Activated T-helper 1 cell treated with anti-CD3 and anti-CD28 coated beads, Interleukin-12 subunit alpha, Interleukin-12 subunit beta, Interleukin-2, Interleukin-4 antibody, amounts not matched to agents 30 ng/mL and 10 ng/mL and 1 ng/mL, durations not matched to agents 14 hours and 24 hours and 36 hours (primary cell): Measurements from ENCODE around the gene CDH23. TPM values are rescaled to one million over a fixed set of nuclear protein-coding genes. Genes with fewer than 3 reads are reported as not detected.

ENCODE experiments used
- DNase-seq: peaks from one replicate; pipeline ENCODE4 v3.0.0; 2021; ENCODE audit warnings: low spot score
- H3K27ac Mint-ChIP-seq: one replicate; pipeline ENCODE4 v1.8.0; 2021; ENCODE audit warnings: mild to moderate bottlenecking, mixed read lengths
- H3K27me3 Mint-ChIP-seq: one replicate; pipeline ENCODE4 v1.8.0; 2022; ENCODE audit warnings: mild to moderate bottlenecking, moderate library complexity, mixed read lengths; ENCODE audit not compliant: insufficient read depth
- H3K36me3 Mint-ChIP-seq: one replicate; pipeline ENCODE4 v1.8.0; 2021; ENCODE audit warnings: low read depth, mixed read lengths
- H3K4me1 Mint-ChIP-seq: one replicate; pipeline ENCODE4 v1.8.0; 2021; ENCODE audit warnings: low read depth, mixed read lengths
- H3K4me3 Mint-ChIP-seq: one replicate; pipeline ENCODE4 v1.8.0; 2021; ENCODE audit warnings: mild to moderate bottlenecking, moderate library complexity, mixed read lengths
- H3K9me3 Mint-ChIP-seq: one replicate; pipeline ENCODE4 v1.8.0; 2021; ENCODE audit warnings: mixed read lengths
- intact Hi-C: fragments of 100-400 bp; cut with micrococcal nuclease; formaldehyde crosslinking; loops from one replicate; pipeline ENCODE4 v1.15.1; 2024
- total RNA-seq: library from RNA; stranded (reverse); gene quantifications from 2 replicates; pipeline ENCODE4 v1.2.3, GENCODE V29; 2022

Gene CDH23
- total RNA-seq, 1 donor from 2014 or later: 0.57 TPM

GRCh38 chr10:71821909-71822763 is 425.4 kb downstream of the CDH23 start:
- DNase-seq: no peak
- Mint-ChIP-seq H3K27ac (no peak overlapping the region), H3K36me3 (peaks cover 37% of the 10 kb centered on the region), H3K9me3 (no peaks in the 10 kb centered on the region), H3K4me1 (peaks cover 11% of the 10 kb centered on the region), H3K27me3 (no peaks in the 10 kb centered on the region), H3K4me3 (no peak overlapping the region)
- intact Hi-C loops: no loop called here

DNA sequence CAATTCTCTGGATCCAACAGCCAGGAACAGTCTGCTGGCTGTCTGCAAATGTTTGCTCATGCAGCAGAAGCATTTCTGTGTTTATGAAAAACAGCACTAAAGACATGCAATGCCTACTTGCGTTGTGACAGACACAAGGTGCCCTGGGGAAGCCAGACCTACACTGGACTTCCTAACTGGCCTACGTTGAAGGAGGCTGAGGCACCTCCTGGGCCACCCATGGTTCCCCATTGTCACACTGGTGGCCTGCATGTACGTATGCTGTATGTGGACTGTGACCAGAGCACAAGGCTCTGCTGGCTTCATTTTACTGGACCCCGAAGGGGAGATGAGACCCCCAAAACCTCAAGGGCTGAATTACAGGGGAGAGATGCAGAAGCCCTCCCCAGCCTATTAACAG is 426.6 kb downstream of the CDH23 start:
- Mint-ChIP-seq H3K9me3 (no peaks in the 10 kb centered on the region), H3K27me3 (no peaks in the 10 kb centered on the region), H3K36me3 (peaks cover 39% of the 10 kb centered on the region), H3K4me1 (peaks cover 11% of the 10 kb centered on the region), H3K27ac (no peak overlapping the region), H3K4me3 (no peak overlapping the region)
- no peak for DNase-seq
- intact Hi-C loops: no loop called here

DNA sequence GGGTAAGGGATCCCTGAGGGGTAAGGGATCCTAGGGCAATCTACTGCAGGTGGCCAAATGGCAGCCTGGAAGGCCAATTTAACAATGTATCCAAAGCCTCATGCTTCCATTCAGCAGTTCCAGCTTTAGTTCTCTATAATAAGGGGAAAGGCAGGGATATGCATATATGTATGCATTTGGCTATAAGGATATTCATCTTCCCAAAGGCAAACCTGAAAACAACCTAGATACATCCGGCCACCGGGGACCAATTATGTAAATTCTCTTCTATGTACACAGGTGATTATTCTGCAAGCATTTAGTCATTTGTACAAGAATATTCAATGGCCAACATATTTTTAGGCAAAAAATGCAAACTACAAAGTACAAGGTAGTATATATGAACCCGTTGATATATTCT is 427.6 kb downstream of the CDH23 start:
- Mint-ChIP-seq H3K4me1 (peaks cover 11% of the 10 kb centered on the region), H3K9me3 (no peaks in the 10 kb centered on the region), H3K27ac (no peak overlapping the region), H3K27me3 (no peaks in the 10 kb centered on the region), H3K36me3 (peaks cover 44% of the 10 kb centered on the region), H3K4me3 (no peak overlapping the region)
- intact Hi-C loops: no loop called here
- no peak for DNase-seq

DNA sequence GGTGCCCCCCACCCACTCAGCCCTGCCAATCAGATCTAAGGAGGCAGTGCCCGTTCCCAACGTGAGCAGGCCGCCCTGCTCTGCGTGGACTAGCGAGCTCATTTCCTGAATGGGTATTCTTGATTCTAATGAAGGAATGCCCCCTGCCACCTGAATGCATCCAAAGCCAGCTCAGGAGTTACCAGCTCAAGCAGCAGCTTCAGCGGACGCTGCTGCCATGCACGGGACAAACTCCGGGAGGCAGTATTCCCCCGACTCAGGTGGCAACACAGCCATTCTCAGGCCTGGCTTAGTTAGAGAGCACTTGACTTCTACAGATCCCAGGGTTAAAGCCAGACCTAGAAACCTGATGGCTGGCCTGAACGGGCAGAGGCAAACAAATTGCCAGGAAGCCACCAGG is 428.5 kb downstream of the CDH23 start:
- intact Hi-C loops: no loop called here
- no peak for DNase-seq
- Mint-ChIP-seq H3K9me3 (no peaks in the 10 kb centered on the region), H3K36me3 (peaks cover 44% of the 10 kb centered on the region), H3K4me1 (peaks cover 11% of the 10 kb centered on the region), H3K27ac (no peak overlapping the region), H3K27me3 (no peaks in the 10 kb centered on the region), H3K4me3 (no peak overlapping the region)

DNA sequence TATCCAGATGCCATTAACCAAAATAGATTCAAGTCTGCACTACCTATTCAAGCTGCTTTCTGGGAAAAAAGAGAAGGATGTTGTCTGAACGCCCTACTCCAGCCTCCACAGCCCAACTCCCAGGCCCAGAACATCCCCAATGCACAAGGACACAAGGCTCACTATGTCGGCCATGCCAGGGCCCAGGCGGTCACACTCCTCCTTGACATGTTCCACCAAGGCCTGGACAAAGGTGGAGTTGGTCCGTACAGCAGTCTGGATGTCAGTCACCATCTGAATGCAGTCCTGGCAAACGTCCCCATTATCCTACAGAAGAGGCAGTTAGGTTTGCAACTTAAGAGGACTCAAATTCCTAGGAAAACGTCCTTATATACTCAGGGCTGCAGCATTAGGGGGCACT is 431.1 kb downstream of the CDH23 start:
- no peak overlapping the region for H3K4me3 Mint-ChIP-seq
- no peaks in the 10 kb centered on the region for H3K9me3 Mint-ChIP-seq
- intact Hi-C loops: no loop called here
- H3K27me3 Mint-ChIP-seq: no peaks in the 10 kb centered on the region
- H3K27ac Mint-ChIP-seq: no peak overlapping the region
- DNase-seq: no peak
- H3K4me1 Mint-ChIP-seq: no peaks in the 10 kb centered on the region
- H3K36me3 Mint-ChIP-seq: peaks cover 38% of the 10 kb centered on the region

DNA sequence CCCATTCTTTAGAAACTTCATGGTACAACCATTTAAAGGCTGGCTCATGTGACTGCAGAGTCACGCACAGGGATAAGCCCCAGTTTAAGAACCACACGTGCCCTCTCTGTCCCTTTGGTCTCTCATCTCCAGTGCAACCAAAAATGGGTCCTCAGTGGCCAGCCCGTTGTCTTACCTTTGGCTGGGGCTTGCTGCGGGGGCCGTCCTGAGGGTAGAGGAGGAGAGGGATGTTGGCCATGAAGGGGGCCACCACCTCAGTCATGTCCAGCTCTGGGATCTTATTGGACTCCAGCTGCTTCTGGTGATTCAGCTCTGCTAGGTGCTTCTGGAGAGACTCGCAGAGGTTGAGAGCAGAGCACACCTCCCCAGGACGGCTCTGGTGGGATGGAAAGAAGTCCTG is 432.0 kb downstream of the CDH23 start:
- Mint-ChIP-seq H3K4me3 (no peak overlapping the region), H3K27ac (no peak overlapping the region), H3K9me3 (no peaks in the 10 kb centered on the region), H3K36me3 (peaks cover 36% of the 10 kb centered on the region), H3K27me3 (no peaks in the 10 kb centered on the region), H3K4me1 (peaks cover 3% of the 10 kb centered on the region)
- intact Hi-C loops: no loop called here
- DNase-seq: no peak

GRCh38 chr10:71829171-71829570 is 432.5 kb downstream of the CDH23 start:
- intact Hi-C loops: no loop called here
- Mint-ChIP-seq H3K4me3 (no peak overlapping the region), H3K36me3 (peaks cover 35% of the 10 kb centered on the region), H3K9me3 (no peaks in the 10 kb centered on the region), H3K4me1 (peaks cover 7% of the 10 kb centered on the region), H3K27ac (no peak overlapping the region), H3K27me3 (no peaks in the 10 kb centered on the region)
- DNase-seq: no peak

DNA sequence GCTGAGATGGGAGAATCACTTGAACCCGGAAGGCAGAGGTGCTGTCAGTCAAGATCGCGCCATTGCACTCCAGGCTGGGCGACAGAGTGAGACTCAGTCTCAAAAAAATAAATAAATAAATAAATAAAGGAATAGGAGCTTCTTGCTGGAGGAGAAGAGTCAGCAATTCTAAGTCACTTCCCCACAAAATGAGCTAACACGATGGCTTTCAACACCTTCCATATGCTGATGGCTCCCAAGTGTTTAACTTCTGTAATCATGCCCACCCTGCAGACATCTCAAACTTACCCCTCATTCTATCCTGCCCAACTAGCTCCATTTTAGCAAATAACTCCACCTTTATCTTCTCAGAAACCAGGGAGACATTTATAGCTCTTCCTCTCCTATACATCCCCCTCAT is 433.2 kb downstream of the CDH23 start:
- H3K36me3 Mint-ChIP-seq: peaks cover 35% of the 10 kb centered on the region
- H3K4me1 Mint-ChIP-seq: peaks cover 7% of the 10 kb centered on the region
- H3K27ac Mint-ChIP-seq: no peak overlapping the region
- H3K9me3 Mint-ChIP-seq: no peaks in the 10 kb centered on the region
- no peaks in the 10 kb centered on the region for H3K27me3 Mint-ChIP-seq
- intact Hi-C loops: no loop called here
- DNase-seq: no peak
- no peak overlapping the region for H3K4me3 Mint-ChIP-seq

DNA sequence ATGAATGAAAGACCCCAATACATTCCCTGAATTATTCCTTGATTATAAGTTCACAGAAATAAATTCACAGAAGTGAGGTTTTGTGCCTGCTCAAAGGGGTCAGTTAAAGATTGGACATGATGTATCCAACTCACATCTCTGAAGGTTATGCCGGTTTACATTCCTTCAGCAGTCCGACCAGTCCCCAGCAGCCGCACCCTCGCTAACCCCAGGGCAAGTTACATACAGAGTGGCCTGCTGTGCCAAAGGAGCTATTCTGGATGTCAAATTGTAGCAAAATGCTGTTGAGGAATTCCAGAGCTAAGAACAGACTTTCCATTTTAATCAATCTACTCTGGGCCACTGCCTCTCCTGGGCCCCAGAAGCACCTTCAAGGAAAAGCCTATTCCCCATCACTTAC is 434.0 kb downstream of the CDH23 start:
- intact Hi-C loops: no loop called here
- H3K27me3 Mint-ChIP-seq: no peaks in the 10 kb centered on the region
- peaks cover 33% of the 10 kb centered on the region for H3K36me3 Mint-ChIP-seq

DNA sequence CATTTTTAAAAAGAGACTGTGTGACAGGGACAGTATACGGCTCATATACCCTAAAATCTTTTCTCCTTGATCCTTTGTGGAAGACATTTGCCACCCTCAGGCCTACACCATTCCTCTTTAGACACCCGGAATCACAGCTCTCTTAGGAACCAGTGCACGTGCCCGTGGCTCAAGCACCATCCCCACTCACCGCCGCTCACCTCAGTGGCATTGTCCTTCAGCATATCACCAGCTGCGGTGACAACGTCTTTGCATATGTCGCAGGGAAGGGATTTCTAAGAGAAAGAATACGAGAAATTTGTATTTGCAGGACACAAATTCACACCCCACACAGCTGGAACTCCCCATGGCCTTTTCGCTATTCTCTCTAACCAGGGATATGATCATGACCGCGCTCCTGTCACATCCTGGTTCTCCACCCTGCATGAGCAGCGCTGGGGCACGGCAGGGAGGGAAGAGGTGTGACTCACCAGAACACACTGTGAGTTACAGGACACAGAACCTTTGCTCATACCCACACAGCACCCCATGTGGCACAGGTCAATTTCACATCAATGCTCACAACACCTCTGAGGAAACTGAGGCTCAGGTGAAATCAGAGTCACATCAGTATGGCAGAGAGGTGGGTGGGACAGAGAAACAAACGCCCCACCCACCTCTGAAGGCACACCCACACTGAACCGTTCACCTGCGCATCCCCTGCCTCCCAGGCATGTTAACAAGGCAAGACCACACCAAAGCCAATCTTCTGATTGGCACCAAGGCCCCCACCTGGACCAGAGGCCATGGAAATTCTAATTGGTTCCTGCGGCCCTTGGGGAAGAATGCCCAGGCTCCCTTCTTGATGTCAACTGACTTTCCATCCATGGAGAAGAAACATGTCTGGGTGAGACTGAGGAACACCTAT is 435.2 kb downstream of the CDH23 start:
- Mint-ChIP-seq H3K27me3 (no peaks in the 10 kb centered on the region), H3K9me3 (no peaks in the 10 kb centered on the region), H3K36me3 (peaks cover 28% of the 10 kb centered on the region), H3K4me1 (peaks cover 14% of the 10 kb centered on the region), H3K4me3 (no peak overlapping the region), H3K27ac (no peak overlapping the region)
- intact Hi-C loops: no loop called here
- no peak for DNase-seq

More for the DNA sequence above, 434.0 kb downstream of the CDH23 start:
- Mint-ChIP-seq H3K9me3 (no peaks in the 10 kb centered on the region), H3K27ac (no peak overlapping the region), H3K4me3 (no peak overlapping the region), H3K4me1 (peaks cover 7% of the 10 kb centered on the region)
- DNase-seq: no peak

DNA sequence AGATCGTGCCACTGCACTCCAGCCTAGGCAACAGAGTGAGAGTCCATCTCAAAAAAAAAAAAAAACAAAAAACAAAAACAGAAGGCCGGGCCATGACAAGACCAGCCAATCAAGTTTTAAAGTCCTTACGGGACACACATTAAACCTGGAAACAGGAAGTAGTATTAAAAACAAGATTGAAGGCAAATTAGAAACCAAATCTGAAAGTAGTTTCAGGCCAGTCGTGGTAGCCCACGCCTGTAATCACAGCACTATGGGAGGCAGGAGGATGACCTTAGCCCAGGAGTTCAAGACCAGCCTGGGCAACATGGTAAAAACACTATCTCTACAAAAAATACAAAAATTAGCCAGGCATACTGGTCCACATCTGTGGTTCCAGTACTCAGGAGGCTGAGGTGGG is 436.2 kb downstream of the CDH23 start:
- H3K4me1 Mint-ChIP-seq: peaks cover 25% of the 10 kb centered on the region
- no peaks in the 10 kb centered on the region for H3K9me3 Mint-ChIP-seq
- H3K27ac Mint-ChIP-seq: no peak overlapping the region
- H3K27me3 Mint-ChIP-seq: no peaks in the 10 kb centered on the region
- peaks cover 25% of the 10 kb centered on the region for H3K36me3 Mint-ChIP-seq
- intact Hi-C loops: no loop called here
- DNase-seq: no peak
- no peak overlapping the region for H3K4me3 Mint-ChIP-seq

DNA sequence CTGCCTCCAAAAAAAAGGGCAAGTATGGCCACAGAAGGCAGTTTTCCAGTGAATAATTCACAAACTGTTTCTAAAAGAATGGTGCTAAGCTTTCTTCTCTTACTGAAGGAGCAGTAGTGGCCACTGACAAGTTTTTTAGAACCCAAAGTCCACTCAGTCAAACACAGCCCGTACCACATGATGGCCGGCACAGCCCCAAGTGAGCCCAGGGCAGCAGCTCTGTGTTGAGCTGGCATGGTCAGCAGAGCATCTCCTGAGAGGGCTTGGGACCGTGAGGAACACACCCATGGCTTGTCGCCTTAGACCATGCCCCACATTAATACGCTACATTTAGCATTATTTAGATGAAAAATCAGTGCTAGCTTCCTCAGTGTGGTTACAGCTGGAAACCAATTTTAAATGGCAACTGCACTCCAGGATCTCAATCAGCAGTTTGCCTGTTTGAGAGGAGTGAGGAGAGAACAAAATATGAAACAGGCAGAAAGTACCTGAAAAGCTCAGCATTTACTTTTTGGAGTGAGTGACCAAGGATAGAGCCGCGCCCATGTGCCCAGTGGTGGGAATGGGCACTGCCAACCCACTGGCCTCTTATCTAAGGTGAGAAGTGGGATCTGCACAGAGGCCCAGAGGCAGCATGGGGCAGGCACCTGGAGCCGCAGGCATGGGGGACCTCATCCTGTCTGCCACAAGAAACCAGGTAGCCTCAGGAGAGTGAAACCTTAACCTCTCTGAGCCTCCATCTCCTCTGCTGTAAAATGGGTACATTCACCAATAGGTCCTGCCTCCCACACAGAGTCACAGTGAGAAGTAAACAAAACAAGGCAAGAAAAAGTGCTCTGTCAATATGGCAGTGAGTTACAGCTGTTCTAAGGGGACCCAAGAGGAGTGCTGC is 437.0 kb downstream of the CDH23 start:
- no peak for DNase-seq
- Mint-ChIP-seq H3K27me3 (no peaks in the 10 kb centered on the region), H3K36me3 (peaks cover 21% of the 10 kb centered on the region), H3K4me1 (peaks cover 32% of the 10 kb centered on the region), H3K27ac (no peak overlapping the region), H3K9me3 (no peaks in the 10 kb centered on the region), H3K4me3 (no peak overlapping the region)
- intact Hi-C loops: no loop called here
